GM21576 (cell line): Measurements from ENCODE around the gene CST1.
"Not testable (repeated sequence)": the region's sequence is repeated elsewhere in the genome, so short reads cannot be mapped to it uniquely, and the experiment has no call there.

Experiments
- ATAC-seq: cut with Tn5 transposase; IDR thresholded peaks from one replicate; pipeline ENCODE4 v1.9.1; 2021; ENCODE audit warnings: mild to moderate bottlenecking, moderate library complexity; ENCODE audit not compliant: unreplicated experiment

The CST1 gene

DNA sequence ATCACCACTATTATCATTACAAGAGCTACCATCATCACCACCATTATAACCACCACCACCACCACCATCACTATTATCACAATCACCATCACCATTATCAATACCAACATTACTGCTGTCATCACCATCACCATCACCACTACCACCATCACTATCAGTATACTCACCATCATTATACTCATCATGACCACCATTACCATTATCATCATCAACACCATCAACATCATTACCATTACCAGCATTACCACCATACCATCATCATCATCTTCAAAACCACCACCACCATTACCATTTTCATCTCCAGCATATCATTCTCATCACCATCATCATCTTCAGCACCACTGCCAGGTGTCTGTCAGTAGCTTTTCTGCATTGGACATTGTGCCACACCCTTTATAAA is 39.0 kb downstream of the CST1 start:
- not testable (repeated sequence) for ATAC-seq

DNA sequence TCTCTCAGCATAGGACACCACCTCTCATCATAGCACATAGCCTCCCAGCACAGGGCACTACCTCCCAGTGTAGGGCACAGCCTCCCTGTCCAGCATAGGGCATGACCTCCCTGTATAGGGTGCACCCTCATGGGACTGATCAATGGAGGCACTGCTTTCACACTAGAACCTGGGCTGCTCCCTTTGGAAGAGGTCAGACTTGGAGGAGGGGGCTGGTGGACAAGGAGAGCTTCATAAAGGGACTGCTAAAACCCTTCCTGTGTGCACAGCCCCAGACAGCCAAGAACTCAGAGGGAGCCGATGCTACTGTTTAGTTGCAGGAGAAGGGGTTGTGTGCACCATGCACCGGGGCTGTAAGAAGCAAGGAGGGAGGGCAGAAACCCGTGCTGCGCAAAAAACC is 40.0 kb downstream of the CST1 start:
- no peak for ATAC-seq

DNA sequence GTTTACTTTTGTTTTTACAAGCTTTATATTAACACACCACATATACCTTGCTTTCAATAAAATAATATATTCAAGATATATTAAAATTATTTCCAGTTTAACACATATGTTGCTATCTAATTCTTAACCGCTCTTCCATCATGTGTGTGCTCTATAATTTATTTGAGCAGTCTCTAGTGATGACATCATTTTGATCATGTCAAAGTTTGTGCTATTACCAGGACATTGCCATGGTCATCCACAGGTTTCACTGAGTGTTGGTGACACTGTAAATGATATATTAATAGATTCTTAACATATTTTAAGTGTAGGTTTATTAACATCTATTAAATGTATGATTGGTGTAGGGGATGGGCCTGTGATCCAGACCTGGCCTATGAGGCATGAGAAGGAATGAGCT is 44.8 kb downstream of the CST1 start:
- ATAC-seq = no peak

DNA sequence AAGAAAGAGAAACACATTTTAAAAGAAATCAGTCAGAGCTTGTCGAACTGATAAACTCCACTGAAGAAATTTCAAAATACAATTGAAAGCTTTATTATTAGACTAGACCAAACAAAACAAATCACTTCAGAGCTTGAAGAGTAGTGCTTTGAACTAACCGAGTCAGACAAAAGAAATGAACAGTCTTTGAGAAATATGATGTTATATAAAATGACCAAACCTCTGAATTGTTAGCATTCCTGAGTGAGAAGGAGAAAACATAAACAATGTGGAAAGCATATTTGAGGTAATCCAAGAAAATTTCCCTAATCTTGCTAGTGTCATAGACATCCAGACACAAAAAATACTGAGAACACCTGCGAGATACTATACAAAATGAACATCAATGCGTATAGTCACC is 48.7 kb downstream of the CST1 start:
- ATAC-seq = no peak

DNA sequence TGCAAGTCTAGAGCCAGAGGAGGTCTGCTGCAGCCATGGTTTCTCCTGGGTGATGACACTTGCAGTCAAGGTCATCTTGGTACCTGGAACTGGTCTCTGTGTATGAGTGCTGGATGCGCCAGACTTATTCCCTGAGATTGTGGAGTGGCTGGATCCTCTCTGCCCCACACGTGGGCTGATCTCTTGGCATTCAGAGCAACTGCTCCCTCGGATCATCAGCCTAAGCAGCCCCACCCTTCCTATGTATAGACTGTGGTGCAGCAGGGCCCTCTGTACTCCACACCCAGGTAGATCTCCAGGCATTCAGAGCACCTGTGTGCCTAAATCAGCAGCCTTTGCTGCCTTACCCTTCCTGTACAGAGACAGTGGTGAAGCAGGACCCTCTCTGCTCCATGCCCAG is 49.8 kb downstream of the CST1 start:
- ATAC-seq = no peak

DNA sequence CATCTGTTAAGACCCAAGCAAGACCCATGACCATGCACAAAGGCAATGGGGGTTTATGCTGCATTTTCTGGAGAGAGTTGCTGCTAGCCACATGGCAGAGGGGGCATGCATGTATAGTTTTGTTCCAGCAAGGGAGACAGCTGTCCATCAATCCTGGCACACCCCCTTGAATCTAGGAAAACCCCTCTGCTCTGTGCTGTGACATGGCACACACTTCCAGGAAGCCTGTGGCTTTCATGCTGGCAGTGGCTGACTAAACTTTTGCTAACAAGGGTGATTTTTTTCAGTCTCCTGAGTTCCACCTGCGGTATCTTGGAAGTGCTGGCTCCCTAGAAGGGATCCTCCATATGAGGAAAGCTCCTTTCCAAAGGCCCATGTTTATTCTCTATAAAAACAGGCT is 52.8 kb downstream of the CST1 start:
- ATAC-seq = no peak
